ENCODE measurements around the gene TIA1.

Gene TIA1

GRCh38 chr2:70161069-70161534 is 87.3 kb downstream of the TIA1 start:
- DNase-seq (ENCODE audit: low spot score) = peak; percentile 61
- in situ Hi-C loops (cut with MboI; ENCODE audit: low sequenced_read_pairs, unreplicated experiment) = no loop called here
- TF ChIP-seq CTCF (IDR thresholded peaks at IDR 0.05; ENCODE audit: borderline replicate concordance, control extremely low read depth, extremely low read depth, insufficient read depth, missing control alignments) = no peak

GRCh38 chr2:70160545-70160944 is 87.9 kb downstream of the TIA1 start:
- in situ Hi-C loops (cut with MboI; ENCODE audit: low sequenced_read_pairs, unreplicated experiment) = no loop called here
- no peak for DNase-seq (ENCODE audit: low spot score)
- TF ChIP-seq CTCF (IDR thresholded peaks at IDR 0.05; ENCODE audit: borderline replicate concordance, control extremely low read depth, extremely low read depth, insufficient read depth, missing control alignments) = no peak
